A172 (cell line): ENCODE data around the gene STRIP2. TPM values are rescaled to one million over a fixed set of nuclear protein-coding genes. Genes with fewer than 3 reads are reported as not detected.

Experiments used
- DNase-seq: peaks from one replicate; pipeline ENCODE4 v3.0.0-alpha.2; 2015; ENCODE audit warnings: low spot score
- total RNA-seq: library from RNA; depleted of rRNA; stranded (reverse); fragments of >200 nt; shearing (Covaris generic); gene quantifications from 2 replicates; pipeline ENCODE4 v1.2.3, GENCODE V29; 2014

The STRIP2 gene
- total RNA-seq, 1 experiment from 2014 or later: 6.3 TPM

DNA sequence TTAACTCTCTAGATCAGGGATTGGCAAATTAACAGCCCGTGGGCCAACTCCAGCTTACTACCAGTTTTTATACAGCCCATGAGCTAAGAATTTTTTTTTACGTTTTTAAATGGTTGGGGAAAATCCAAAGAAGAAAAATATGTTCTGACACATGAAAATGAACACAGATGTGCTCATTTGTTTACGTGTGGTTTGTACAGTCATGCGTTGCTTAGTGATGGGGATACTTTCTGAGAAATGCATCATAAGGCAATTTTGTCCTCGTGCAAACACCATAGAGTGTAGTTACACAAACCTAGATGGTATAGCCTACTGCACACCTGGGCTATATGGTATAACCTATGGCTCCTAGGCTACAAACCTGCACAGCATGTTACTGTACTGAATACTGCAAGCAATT, 59.8 kb downstream of the STRIP2 start:
- DNase-seq: peak; percentile 17

GRCh38 chr7:129495987-129496386, 61.8 kb downstream of the STRIP2 start:
- no peak for DNase-seq

DNA sequence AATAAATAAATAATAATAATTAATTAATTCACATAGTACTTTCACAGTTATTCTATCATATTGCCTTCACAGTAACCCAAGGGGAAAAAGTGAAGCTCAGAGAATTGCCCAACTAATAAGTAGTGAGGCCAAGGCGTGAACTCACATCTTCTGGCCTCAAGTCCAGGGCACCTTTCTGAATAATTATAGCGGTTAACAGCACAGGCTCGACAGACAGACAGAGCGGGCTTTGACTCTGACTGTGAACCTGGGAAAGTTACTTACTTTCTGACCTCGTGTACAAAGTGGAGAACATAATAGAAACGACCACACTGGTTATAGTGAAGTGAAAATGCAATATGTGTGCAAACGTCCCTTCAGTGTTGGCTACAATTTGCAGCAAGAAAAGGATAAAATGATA, 62.4 kb downstream of the STRIP2 start:
- no peak for DNase-seq

DNA sequence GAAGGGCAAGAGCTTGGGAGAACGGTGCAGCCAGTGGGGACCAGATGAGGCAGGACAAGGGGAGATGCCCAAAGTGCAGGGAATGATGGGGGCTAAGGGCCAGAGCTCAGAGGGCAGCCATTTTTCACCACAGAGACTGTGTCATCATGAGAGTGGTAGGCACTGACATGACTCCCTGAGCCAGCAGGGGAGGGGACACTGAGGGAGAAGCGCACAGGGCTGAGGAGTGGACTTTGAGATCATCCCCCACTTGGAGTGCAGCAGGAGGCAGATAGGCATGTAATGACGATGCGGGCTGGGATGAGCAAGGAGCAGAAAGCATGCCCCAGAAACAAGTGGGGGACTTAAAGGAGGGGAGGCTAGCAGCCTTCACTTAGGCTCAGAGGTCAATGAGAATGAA, 62.9 kb downstream of the STRIP2 start:
- no peak for DNase-seq

DNA sequence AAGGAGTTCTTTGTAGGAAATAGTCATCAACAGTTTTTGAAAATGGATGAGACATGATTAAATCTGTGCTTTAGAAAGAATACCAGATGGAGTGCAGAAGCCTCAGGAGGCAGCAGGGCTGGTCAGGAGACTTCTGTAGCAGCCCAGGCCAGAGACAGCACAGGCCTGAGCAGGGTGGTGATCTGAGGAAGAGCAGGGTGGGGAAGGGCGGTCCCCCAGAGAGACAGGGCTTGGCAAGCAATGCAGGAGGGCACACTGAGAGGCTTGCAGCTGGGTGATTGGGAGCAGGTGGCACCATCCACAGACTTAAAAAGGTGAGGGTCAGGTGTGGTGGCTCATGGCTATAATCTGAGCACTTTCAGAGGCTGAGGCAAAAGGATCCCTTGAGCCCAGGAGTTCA, 63.8 kb downstream of the STRIP2 start:
- DNase-seq: no peak

GRCh38 chr7:129499999-129500398, 65.8 kb downstream of the STRIP2 start:
- no peak for DNase-seq

DNA sequence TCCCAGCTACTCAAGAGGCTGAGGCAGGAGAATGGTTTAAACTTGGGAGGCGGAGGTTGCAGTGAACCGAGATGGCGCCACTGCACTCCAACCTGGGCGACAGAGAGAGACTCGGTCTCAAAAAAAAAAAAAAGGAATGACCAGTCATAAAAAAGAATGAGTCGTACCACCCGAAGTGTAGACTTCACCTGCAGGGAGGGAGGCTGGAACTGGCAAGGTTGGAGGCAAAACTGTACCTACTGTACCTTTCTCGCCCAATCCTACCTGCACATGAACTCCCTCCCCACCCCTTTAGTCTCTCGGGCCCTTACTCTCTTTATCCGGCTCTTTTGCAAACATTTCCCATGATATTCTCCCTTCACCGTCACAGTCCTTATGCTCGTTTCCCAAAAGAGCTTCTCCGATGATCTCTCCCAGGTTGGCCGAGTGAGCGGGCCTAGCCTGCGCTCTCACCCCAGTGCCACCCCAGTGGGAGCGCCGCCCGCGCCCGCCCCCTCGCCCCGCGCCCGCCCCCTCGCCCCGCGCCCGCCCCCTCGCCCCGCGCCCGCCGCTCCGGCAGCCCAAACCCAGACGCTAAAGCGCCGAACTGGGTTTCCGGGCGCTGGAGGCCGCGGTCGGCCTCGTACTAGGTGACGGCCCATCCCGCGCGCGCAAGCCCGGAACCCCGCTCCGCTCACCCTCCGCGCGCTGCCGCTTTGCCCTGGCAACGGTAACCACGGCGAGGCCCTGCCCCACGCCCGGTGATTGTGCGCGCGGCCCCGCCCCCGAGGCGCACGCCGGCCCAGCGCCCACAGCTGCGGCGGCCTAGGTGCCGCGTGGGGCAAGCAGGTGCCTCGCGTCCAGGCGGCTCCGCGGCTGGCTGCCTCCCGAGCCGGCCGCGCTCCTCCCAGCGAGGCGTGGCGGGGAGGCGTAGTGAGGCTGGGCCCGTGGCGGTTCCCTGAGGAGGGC, 67.8 kb downstream of the STRIP2 start, which contains the start of gene SMKR1:
SMKR1 (plus strand) TSS at position 772 of the 948 bp plus-strand sequence. CDS start 294 bp downstream, outside the sequence.
- DNase-seq: peak; percentile 34

- DNase-seq: no peak
Observed at GRCh38 chr7:129502708-129503685, 68.8 kb downstream of the STRIP2 start.

GRCh38 chr7:129503725-129504124, 69.5 kb downstream of the STRIP2 start:
- no peak for DNase-seq

DNA sequence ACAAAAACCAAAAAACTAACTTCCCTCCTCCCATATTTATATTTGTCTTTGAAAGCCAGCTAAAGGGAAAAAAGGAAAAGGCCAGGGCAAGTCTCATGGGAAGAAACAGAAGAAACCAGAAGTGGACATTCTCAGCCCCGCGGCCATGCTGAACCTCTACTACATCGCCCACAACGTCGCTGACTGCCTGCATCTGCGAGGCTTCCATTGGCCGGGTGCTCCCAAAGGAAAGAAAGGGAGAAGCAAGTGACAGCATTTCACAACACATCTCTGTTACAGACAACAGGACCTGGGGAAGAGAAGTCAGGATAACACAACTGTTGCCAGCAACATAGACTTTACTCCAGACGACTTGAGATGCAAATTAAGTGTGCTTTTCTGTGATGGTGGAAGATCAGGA, 78.0 kb downstream of the STRIP2 start:
- no peak for DNase-seq

DNA sequence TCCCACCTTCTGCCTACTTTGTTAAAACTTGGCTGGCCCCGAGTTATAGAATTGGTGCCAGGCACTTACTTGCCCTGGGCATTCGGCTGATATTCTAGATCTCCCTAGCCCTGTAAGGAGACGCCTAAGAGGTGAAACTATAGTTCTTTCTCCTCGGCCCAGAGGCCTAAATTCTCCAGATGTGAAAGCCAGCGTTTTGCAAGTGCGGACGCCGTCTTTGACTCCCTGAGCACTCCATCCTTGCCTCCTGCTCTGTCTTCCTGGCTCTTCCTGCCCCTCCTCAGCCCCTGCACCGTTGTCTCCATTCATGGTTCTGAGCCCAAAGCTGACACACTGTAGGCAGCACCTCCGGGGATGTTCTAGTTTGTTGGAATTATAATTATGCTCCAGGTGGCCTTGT, 79.3 kb downstream of the STRIP2 start:
- no peak for DNase-seq

- peak; percentile 25 for DNase-seq
Observed at GRCh38 chr7:129514683-129515082, 80.5 kb downstream of the STRIP2 start.

GRCh38 chr7:129515381-129515780, 81.1 kb downstream of the STRIP2 start:
- DNase-seq: no peak

GRCh38 chr7:129517931-129518330, 83.7 kb downstream of the STRIP2 start:
- no peak for DNase-seq

DNA sequence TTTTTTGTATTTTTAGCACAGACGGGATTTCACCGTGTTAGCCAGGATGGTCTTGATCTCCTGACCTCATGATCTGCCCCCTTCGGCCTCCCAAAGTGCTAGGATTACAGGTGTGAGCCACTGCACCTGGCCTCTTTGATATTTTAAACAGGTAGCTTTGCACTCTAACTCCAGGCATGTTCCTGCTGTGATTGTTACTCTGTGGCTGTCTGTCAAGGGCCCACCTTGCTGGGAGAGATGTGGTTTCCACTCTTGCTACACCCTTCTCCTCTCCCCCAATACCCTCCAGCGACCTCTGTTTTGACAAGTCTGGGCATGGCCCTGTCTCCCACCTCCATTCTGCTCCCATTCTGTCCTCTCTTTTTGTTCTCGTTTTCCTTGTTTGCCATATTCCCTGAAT, 85.2 kb downstream of the STRIP2 start:
- no peak for DNase-seq

GRCh38 chr7:129522088-129522970, 88.1 kb downstream of the STRIP2 start:
- no peak for DNase-seq

GRCh38 chr7:129522971-129523340, 88.7 kb downstream of the STRIP2 start:
- no peak for DNase-seq

- no peak for DNase-seq
Observed at GRCh38 chr7:129523924-129524323, 89.7 kb downstream of the STRIP2 start.

- DNase-seq: peak; percentile 59
Observed at GRCh38 chr7:129524405-129524804, 90.2 kb downstream of the STRIP2 start.

DNA sequence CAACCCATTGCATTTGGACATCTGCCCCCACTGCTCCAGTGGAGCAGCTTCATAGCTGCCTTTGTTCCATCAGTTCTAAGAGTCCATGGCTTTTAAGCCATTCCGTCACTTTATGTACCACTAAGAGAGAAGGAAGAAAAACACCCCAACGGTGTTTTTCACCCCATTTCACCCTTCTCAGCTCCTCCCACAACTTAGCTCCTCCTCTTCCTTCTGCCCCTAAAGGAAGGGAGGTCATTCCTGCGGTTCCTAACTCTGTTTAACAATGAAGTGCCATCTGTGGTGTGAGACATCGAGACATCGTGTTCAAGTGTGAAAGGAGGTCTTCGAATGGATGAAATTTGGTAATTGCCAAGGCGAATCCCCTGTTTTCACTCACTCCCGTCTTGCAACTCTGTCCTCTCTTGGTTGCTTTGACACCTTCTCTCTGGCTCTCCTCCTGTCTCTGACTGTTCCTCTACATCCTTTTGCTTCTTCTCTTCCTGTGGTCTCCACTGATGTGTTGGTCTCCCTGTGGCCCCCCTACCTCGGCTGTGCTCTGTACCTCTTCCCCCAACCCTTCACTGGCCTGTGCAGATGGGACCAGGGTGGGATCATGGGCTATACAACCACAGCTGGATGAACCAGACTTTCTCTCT, 91.1 kb downstream of the STRIP2 start:
- no peak for DNase-seq

- DNase-seq: no peak
Observed at GRCh38 chr7:129529643-129530042, 95.4 kb downstream of the STRIP2 start.
